Activated naive CD4-positive, alpha-beta T cell treated with anti-CD3 and anti-CD28 coated beads for 36 hours (primary cell): ENCODE results near the gene LAMB2. TPM values are rescaled to one million over a fixed set of nuclear protein-coding genes. Genes with fewer than 3 reads are reported as not detected.
A peak's percentile ranks its signal among the peaks of the same experiment; 100 is the strongest.

Experiments
- CTCF ChIA-PET: fragments of 350-600 bp; sonication (Branson Sonifier 250); formaldehyde crosslinking; loops from one replicate; lab custom pipeline; 2021; ENCODE audit warnings: antibody characterized with exemption; lab: Charles Lee
- DNase-seq: peaks from one replicate; pipeline ENCODE4 v3.0.0-alpha.2; 2020
- H3K27ac Mint-ChIP-seq: one replicate; pipeline ENCODE4 v1.8.0; 2021; ENCODE audit warnings: mild to moderate bottlenecking, mixed read lengths
- H3K27me3 Mint-ChIP-seq: one replicate; pipeline ENCODE4 v1.8.0; 2021; ENCODE audit warnings: low read depth, mixed read lengths
- H3K36me3 Mint-ChIP-seq: one replicate; pipeline ENCODE4 v1.8.0; 2021; ENCODE audit warnings: low read depth, mixed read lengths
- H3K4me1 Mint-ChIP-seq: one replicate; pipeline ENCODE4 v1.8.0; 2021; ENCODE audit warnings: low read depth, mixed read lengths
- H3K4me3 Mint-ChIP-seq: one replicate; pipeline ENCODE4 v1.8.0; 2021; ENCODE audit warnings: mild to moderate bottlenecking, moderate library complexity, mixed read lengths
- H3K9me3 Mint-ChIP-seq: one replicate; pipeline ENCODE4 v1.8.0; 2021; ENCODE audit warnings: mixed read lengths
- intact Hi-C: fragments of 100-400 bp; cut with micrococcal nuclease; formaldehyde crosslinking; loops from one replicate; pipeline ENCODE4 v1.15.1; 2023
- total RNA-seq, 2 experiments: library from RNA; stranded (reverse); gene quantifications; one replicate each; pipeline ENCODE4 v1.2.3, GENCODE V29; 2021

LAMB2 gene
- not detected for total RNA-seq

- Mint-ChIP-seq H3K9me3 (no peaks in the 10 kb centered on the region), H3K27me3 (peaks cover 20% of the 10 kb centered on the region), H3K4me3 (peak within 1 kb of the TSS; percentile 21), H3K4me1 (no peaks in the 10 kb centered on the region), H3K36me3 (no peaks in the 10 kb centered on the region), H3K27ac (no peak within 1 kb of the TSS)
- no peak for DNase-seq
- intact Hi-C loops: no loop called here
- CTCF ChIA-PET: interaction anchor here (0.6 kb wide), 1 partner anchor 314 kb away, joined by 4 read pairs; no protein-coding TSS in a partner anchor
These were observed at the start of gene LAMB2 for GRCh38 chr3:49132437-49133225. Gene LAMB2 (minus strand): TSS chr3:49133050. CDS start chr3:49132867, 183 bp downstream.

- CTCF ChIA-PET: interaction anchor here (0.7 to 1.7 kb wide), 2 partner anchors 11 to 159 kb away, joined by 4 to 5 read pairs; partner anchors contain the start of gene NDUFAF3
- Mint-ChIP-seq H3K27ac (no peak overlapping the region), H3K4me3 (no peak overlapping the region), H3K36me3 (no peaks in the 10 kb centered on the region), H3K9me3 (no peaks in the 10 kb centered on the region), H3K4me1 (no peaks in the 10 kb centered on the region), H3K27me3 (no peaks in the 10 kb centered on the region)
- intact Hi-C loops: no loop called here
- DNase-seq: no peak
These were observed 48.5 kb upstream of the LAMB2 start for GRCh38 chr3:49181351-49181750.

GRCh38 chr3:49180116-49180515, 47.3 kb upstream of the LAMB2 start:
- intact Hi-C loops: no loop called here
- Mint-ChIP-seq H3K4me1 (no peaks in the 10 kb centered on the region), H3K27me3 (no peaks in the 10 kb centered on the region), H3K27ac (no peak overlapping the region), H3K4me3 (no peak overlapping the region), H3K36me3 (no peaks in the 10 kb centered on the region), H3K9me3 (no peaks in the 10 kb centered on the region)
- DNase-seq: no peak
- CTCF ChIA-PET: interaction anchor here (0.6 to 1.7 kb wide), 3 partner anchors 10 to 477 kb away, joined by 4 to 5 read pairs (median 5); no protein-coding TSS in a partner anchor

GRCh38 chr3:49177073-49177472, 44.2 kb upstream of the LAMB2 start:
- CTCF ChIA-PET: no interaction called here
- intact Hi-C loops: no loop called here
- no peak overlapping the region for H3K27ac Mint-ChIP-seq
- H3K27me3 Mint-ChIP-seq: no peaks in the 10 kb centered on the region
- no peaks in the 10 kb centered on the region for H3K4me1 Mint-ChIP-seq
- no peak for DNase-seq
- H3K9me3 Mint-ChIP-seq: no peaks in the 10 kb centered on the region
- no peak overlapping the region for H3K4me3 Mint-ChIP-seq
- no peaks in the 10 kb centered on the region for H3K36me3 Mint-ChIP-seq

- Mint-ChIP-seq H3K27ac (no peak overlapping the region), H3K36me3 (no peaks in the 10 kb centered on the region), H3K27me3 (no peaks in the 10 kb centered on the region), H3K4me1 (peaks cover 5% of the 10 kb centered on the region), H3K9me3 (no peaks in the 10 kb centered on the region), H3K4me3 (no peak overlapping the region)
- DNase-seq: no peak
- CTCF ChIA-PET: no interaction called here
- intact Hi-C loops: no loop called here
These were observed 42.7 kb upstream of the LAMB2 start for GRCh38 chr3:49175530-49175929.

- intact Hi-C loops: loop anchor here (5.0 kb wide), 1 partner anchor 63 kb away; no protein-coding TSS in a partner anchor
- DNase-seq: no peak
- Mint-ChIP-seq H3K9me3 (no peaks in the 10 kb centered on the region), H3K27me3 (no peaks in the 10 kb centered on the region), H3K27ac (no peak overlapping the region), H3K36me3 (no peaks in the 10 kb centered on the region), H3K4me3 (no peak overlapping the region), H3K4me1 (peaks cover 7% of the 10 kb centered on the region)
- CTCF ChIA-PET: no interaction called here
These were observed 41.6 kb upstream of the LAMB2 start for GRCh38 chr3:49174397-49174985.

GRCh38 chr3:49173792-49174170, 40.9 kb upstream of the LAMB2 start:
- intact Hi-C loops: loop anchor here (5.0 kb wide), 1 partner anchor 64 kb away; no protein-coding TSS in a partner anchor
- no peak overlapping the region for H3K27ac Mint-ChIP-seq
- H3K27me3 Mint-ChIP-seq: no peaks in the 10 kb centered on the region
- no peak for DNase-seq
- CTCF ChIA-PET: interaction anchor here (1.4 kb wide), 1 partner anchor 10 kb away, joined by 4 read pairs; no protein-coding TSS in a partner anchor
- H3K4me1 Mint-ChIP-seq: peaks cover 7% of the 10 kb centered on the region
- H3K9me3 Mint-ChIP-seq: no peaks in the 10 kb centered on the region
- H3K36me3 Mint-ChIP-seq: no peaks in the 10 kb centered on the region
- H3K4me3 Mint-ChIP-seq: no peak overlapping the region

GRCh38 chr3:49173116-49173791, 40.4 kb upstream of the LAMB2 start:
- Mint-ChIP-seq H3K27me3 (no peaks in the 10 kb centered on the region), H3K4me3 (no peak overlapping the region), H3K36me3 (no peaks in the 10 kb centered on the region), H3K9me3 (no peaks in the 10 kb centered on the region), H3K4me1 (peaks cover 7% of the 10 kb centered on the region), H3K27ac (no peak overlapping the region)
- intact Hi-C loops: loop anchor here (5.0 kb wide), 1 partner anchor 64 kb away; no protein-coding TSS in a partner anchor
- CTCF ChIA-PET: interaction anchor here (1.4 kb wide), 1 partner anchor 10 kb away, joined by 4 read pairs; no protein-coding TSS in a partner anchor
- no peak for DNase-seq

- no peaks in the 10 kb centered on the region for H3K9me3 Mint-ChIP-seq
- no peaks in the 10 kb centered on the region for H3K27me3 Mint-ChIP-seq
- DNase-seq: no peak
- CTCF ChIA-PET: interaction anchor here (1.4 kb wide), 1 partner anchor 9 kb away, joined by 4 read pairs; no protein-coding TSS in a partner anchor
- H3K4me3 Mint-ChIP-seq: no peak overlapping the region
- peaks cover 7% of the 10 kb centered on the region for H3K4me1 Mint-ChIP-seq
- H3K36me3 Mint-ChIP-seq: no peaks in the 10 kb centered on the region
- intact Hi-C loops: loop anchor here (5.0 kb wide), 1 partner anchor 65 kb away; no protein-coding TSS in a partner anchor
- H3K27ac Mint-ChIP-seq: no peak overlapping the region
These were observed 39.7 kb upstream of the LAMB2 start for GRCh38 chr3:49172551-49173041.

- CTCF ChIA-PET: interaction anchor here (1.0 to 4.1 kb wide), 7 partner anchors 14 to 867 kb away, joined by 3 to 28 read pairs (median 4); partner anchors contain the start of gene QRICH1
- Mint-ChIP-seq H3K27ac (no peak overlapping the region), H3K27me3 (no peaks in the 10 kb centered on the region), H3K9me3 (no peaks in the 10 kb centered on the region), H3K4me3 (peak overlapping the region; percentile 67), H3K4me1 (peaks cover 7% of the 10 kb centered on the region), H3K36me3 (no peaks in the 10 kb centered on the region)
- no peak for DNase-seq
- intact Hi-C loops: loop anchor here (1.0 to 5.0 kb wide), 6 partner anchors 65 to 298 kb away; partner anchors contain the start of genes C3orf62, DAG1, QRICH1 and USP4
These were observed 39.1 kb upstream of the LAMB2 start for GRCh38 chr3:49171775-49172500.

GRCh38 chr3:49171119-49171774, 38.4 kb upstream of the LAMB2 start, which contains the start of gene KLHDC8B:
Gene KLHDC8B (plus strand): TSS chr3:49171598. CDS start chr3:49172770, 1,172 bp downstream.
- peaks cover 9% of the 10 kb centered on the region for H3K4me1 Mint-ChIP-seq
- DNase-seq: peak; percentile 88
- CTCF ChIA-PET: interaction anchor here (0.6 to 4.1 kb wide), 21 partner anchors 8 to 866 kb away, joined by 3 to 28 read pairs (median 4); partner anchors contain the start of genes QRICH1 and USP19
- H3K27me3 Mint-ChIP-seq: no peaks in the 10 kb centered on the region
- peak within 1 kb of the TSS; percentile 67 for H3K4me3 Mint-ChIP-seq
- no peak within 1 kb of the TSS for H3K27ac Mint-ChIP-seq
- intact Hi-C loops: loop anchor here (1.0 to 5.0 kb wide), 6 partner anchors 66 to 299 kb away; partner anchors contain the start of genes C3orf62, DAG1, QRICH1 and USP4
- no peaks in the 10 kb centered on the region for H3K9me3 Mint-ChIP-seq
- no peaks in the 10 kb centered on the region for H3K36me3 Mint-ChIP-seq
